Measurements from ENCODE around the gene BMP7.
"Not testable (repeated sequence)": the region's sequence is repeated elsewhere in the genome, so short reads cannot be mapped to it uniquely, and the experiment has no call there.

Gene BMP7

DNA sequence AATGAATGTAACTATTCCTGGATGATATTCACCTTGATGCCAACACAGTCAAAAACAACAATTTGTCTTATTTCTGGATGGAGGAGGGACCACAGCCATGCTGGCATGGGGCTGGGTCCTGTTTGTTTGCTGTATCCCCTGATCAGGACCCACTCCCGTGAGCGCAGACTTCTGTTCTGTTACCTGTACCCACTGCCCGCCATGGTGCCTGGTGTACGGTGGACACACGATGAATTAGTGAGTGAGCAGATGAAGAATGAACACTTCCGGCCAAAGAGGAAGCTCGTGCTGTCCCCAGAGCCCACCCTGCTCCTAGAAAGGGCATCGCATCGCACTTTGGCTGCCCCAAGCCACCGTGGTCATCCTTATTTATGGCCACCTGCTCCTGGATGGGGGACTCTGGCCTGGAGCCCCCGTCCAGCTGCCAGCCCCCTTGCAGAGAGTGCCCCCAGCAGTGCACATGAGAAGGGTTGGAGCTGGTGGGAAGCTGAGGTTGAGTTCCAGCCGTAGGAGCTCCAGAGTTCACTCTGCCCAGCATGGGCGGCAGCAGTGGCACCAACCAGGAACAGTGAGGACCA lies 100.9 kb downstream of the BMP7 start:
- Histone ChIP-seq H3K27ac (ENCODE audit: low read depth, low read length) (no peak overlapping the region), H3K79me2 (ENCODE audit: control insufficient read depth, insufficient read depth, low read length, unreplicated experiment) (no peaks in the 10 kb centered on the region), H3K27me3 (ENCODE audit: insufficient read depth, low read length) (no peaks in the 10 kb centered on the region)

DNA sequence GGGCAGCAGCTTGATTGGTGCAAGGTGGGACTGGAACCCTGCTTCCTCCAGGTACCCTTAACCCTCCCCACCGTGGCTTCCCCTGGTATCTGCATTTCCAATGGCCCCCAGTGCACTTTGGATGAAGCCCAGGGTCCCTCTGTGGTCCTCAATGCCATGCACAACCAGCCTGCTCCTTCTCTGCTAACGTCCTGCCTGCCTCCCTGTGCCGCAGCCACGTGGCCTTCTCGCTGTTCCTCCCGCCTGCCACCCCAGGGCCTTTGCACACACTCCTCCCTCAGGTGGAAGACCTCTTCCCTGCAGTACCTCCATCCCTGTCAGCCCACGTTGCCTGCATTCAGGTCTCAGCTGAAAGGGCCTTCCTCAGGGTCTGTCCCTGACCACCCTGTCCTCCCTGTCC lies 101.6 kb downstream of the BMP7 start:
- Histone ChIP-seq H3K4me1 (ENCODE audit: control insufficient read depth, insufficient read depth, low read length, unreplicated experiment) (no peaks in the 10 kb centered on the region), H3K27me3 (ENCODE audit: insufficient read depth, low read length) (no peaks in the 10 kb centered on the region), H2AFZ (ENCODE audit: low read length, unreplicated experiment) (no peak overlapping the region), H3K36me3 (ENCODE audit: insufficient read depth, low read length) (no peaks in the 10 kb centered on the region), H3K79me2 (ENCODE audit: control insufficient read depth, insufficient read depth, low read length, unreplicated experiment) (no peaks in the 10 kb centered on the region), H3K4me3 (ENCODE audit: low read depth, low read length) (no peak overlapping the region), H3K27ac (ENCODE audit: low read depth, low read length) (no peak overlapping the region)

More for the DNA sequence above, 100.9 kb downstream of the BMP7 start:
- H3K4me3 ChIP-seq (ENCODE audit: low read depth, low read length): no peak overlapping the region
- no peaks in the 10 kb centered on the region for H3K4me1 ChIP-seq (ENCODE audit: control insufficient read depth, insufficient read depth, low read length, unreplicated experiment)
- H2AFZ ChIP-seq (ENCODE audit: low read length, unreplicated experiment): no peak overlapping the region
- H3K36me3 ChIP-seq (ENCODE audit: insufficient read depth, low read length): no peaks in the 10 kb centered on the region

DNA sequence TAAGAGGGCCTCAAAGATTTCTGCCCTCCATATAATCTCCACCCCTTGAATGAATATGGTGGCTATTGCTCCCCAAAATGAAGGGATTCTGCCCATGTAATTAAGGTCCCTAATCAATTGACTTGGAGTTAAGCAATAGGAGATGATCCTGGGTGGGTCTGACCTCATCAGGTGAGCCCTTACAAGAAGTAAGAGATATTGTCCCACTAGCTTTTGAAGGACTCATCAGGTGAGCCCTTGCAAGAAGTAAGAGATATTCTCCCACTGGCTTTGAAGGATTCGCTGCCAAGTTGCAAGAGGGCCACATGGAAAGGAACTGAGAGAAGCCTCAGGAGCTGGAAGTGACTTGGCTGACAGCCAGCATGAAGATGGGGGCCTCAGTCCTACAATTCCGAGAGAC lies 103.4 kb downstream of the BMP7 start:
- no peak overlapping the region for H3K4me3 ChIP-seq (ENCODE audit: low read depth, low read length)
- H3K36me3 ChIP-seq (ENCODE audit: insufficient read depth, low read length): no peaks in the 10 kb centered on the region
- H2AFZ ChIP-seq (ENCODE audit: low read length, unreplicated experiment): no peak overlapping the region
- no peaks in the 10 kb centered on the region for H3K4me1 ChIP-seq (ENCODE audit: control insufficient read depth, insufficient read depth, low read length, unreplicated experiment)
- no peak overlapping the region for H3K27ac ChIP-seq (ENCODE audit: low read depth, low read length)
- no peaks in the 10 kb centered on the region for H3K79me2 ChIP-seq (ENCODE audit: control insufficient read depth, insufficient read depth, low read length, unreplicated experiment)
- no peaks in the 10 kb centered on the region for H3K27me3 ChIP-seq (ENCODE audit: insufficient read depth, low read length)

DNA sequence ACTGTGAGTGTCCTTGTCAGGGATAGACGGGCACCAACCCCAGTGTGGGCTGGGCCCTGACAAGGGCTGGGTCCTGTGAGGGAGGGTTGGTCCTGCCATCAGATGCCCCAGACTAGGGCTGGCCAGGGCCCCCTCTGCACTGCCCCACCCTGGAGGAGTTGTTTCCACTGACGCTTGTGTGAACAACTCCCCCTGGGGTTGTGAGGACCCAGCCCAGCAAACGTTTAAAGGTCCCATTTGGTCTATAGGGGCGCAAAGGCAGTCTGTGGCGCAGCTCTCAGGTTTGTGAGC lies 104.1 kb downstream of the BMP7 start:
- H3K4me1 ChIP-seq (ENCODE audit: control insufficient read depth, insufficient read depth, low read length, unreplicated experiment): no peaks in the 10 kb centered on the region
- H3K27me3 ChIP-seq (ENCODE audit: insufficient read depth, low read length): no peaks in the 10 kb centered on the region
- no peak overlapping the region for H3K27ac ChIP-seq (ENCODE audit: low read depth, low read length)

GRCh38 chr20:57161478-57162361 lies 104.7 kb downstream of the BMP7 start:
- Histone ChIP-seq H3K27me3 (ENCODE audit: insufficient read depth, low read length) (no peaks in the 10 kb centered on the region), H3K4me1 (ENCODE audit: control insufficient read depth, insufficient read depth, low read length, unreplicated experiment) (no peaks in the 10 kb centered on the region), H2AFZ (ENCODE audit: low read length, unreplicated experiment) (no peak overlapping the region), H3K4me3 (ENCODE audit: low read depth, low read length) (no peak overlapping the region), H3K36me3 (ENCODE audit: insufficient read depth, low read length) (no peaks in the 10 kb centered on the region), H3K79me2 (ENCODE audit: control insufficient read depth, insufficient read depth, low read length, unreplicated experiment) (no peaks in the 10 kb centered on the region), H3K27ac (ENCODE audit: low read depth, low read length) (no peak overlapping the region)

More for the DNA sequence above, 104.1 kb downstream of the BMP7 start:
- no peak overlapping the region for H3K4me3 ChIP-seq (ENCODE audit: low read depth, low read length)
- H3K36me3 ChIP-seq (ENCODE audit: insufficient read depth, low read length): no peaks in the 10 kb centered on the region
- H3K79me2 ChIP-seq (ENCODE audit: control insufficient read depth, insufficient read depth, low read length, unreplicated experiment): no peaks in the 10 kb centered on the region
- no peak overlapping the region for H2AFZ ChIP-seq (ENCODE audit: low read length, unreplicated experiment)

DNA sequence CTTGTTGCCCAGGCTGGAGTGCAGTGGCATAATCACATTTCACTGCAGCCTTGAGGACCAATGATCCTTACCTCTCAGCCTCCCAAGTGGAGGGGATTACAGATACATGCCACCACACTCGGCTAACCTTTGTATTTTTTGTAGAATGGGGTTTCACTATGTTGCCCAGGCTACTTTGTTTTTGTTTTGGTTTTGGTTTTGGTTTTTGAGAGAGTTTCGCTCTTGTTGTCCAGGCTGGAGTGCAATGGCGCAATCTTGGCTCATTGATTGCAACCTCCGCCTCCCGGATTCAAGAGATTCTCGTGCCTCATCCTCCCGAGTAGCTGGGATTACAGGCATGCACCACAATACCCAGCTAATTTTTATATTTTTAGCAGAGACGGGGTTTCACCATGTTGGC lies 105.5 kb downstream of the BMP7 start:
- no peaks in the 10 kb centered on the region for H3K27me3 ChIP-seq (ENCODE audit: insufficient read depth, low read length)
- H3K27ac ChIP-seq (ENCODE audit: low read depth, low read length): no peak overlapping the region
- H3K4me3 ChIP-seq (ENCODE audit: low read depth, low read length): no peak overlapping the region
- H3K79me2 ChIP-seq (ENCODE audit: control insufficient read depth, insufficient read depth, low read length, unreplicated experiment): no peaks in the 10 kb centered on the region
- no peak overlapping the region for H2AFZ ChIP-seq (ENCODE audit: low read length, unreplicated experiment)
- H3K36me3 ChIP-seq (ENCODE audit: insufficient read depth, low read length): no peaks in the 10 kb centered on the region
- H3K4me1 ChIP-seq (ENCODE audit: control insufficient read depth, insufficient read depth, low read length, unreplicated experiment): no peaks in the 10 kb centered on the region

DNA sequence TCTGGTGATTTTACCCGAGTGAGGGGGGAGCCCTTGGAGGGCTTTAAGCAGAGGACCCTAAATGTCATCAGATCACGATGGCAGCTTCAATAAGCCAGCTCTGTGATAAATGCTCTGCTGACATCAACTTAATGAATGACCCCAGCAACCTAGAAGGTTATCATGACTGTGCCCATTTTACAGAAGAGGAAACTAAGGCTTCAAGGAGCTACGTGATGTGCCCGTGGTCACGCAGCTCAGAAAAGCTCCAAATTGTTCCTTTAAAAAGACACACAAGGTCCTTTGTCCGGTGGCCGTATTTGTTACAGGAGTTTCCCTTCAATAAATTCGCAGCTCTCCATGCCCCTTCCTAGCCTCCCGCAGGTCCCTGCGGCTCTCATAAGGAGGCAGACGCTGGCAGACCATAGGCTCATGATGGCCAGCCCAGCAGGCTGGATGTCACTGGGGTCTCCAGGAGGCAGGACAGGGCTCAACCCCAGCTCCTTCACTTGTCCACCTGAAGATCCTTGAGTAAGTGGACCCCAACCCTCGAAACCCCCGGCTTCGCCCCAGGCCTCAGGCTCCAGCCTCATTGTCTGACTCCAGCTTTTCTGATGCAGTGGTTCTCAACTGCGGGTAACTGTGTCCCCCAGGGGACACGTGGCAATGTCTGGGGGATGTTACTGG lies 106.4 kb downstream of the BMP7 start:
- Histone ChIP-seq H3K4me1 (ENCODE audit: control insufficient read depth, insufficient read depth, low read length, unreplicated experiment) (no peaks in the 10 kb centered on the region), H3K4me3 (ENCODE audit: low read depth, low read length) (no peak overlapping the region), H3K27me3 (ENCODE audit: insufficient read depth, low read length) (no peaks in the 10 kb centered on the region), H3K36me3 (ENCODE audit: insufficient read depth, low read length) (no peaks in the 10 kb centered on the region), H3K27ac (ENCODE audit: low read depth, low read length) (no peak overlapping the region), H2AFZ (ENCODE audit: low read length, unreplicated experiment) (no peak overlapping the region), H3K79me2 (ENCODE audit: control insufficient read depth, insufficient read depth, low read length, unreplicated experiment) (no peaks in the 10 kb centered on the region)

GRCh38 chr20:57159193-57159851 lies 107.1 kb downstream of the BMP7 start:
- Histone ChIP-seq H3K27me3 (ENCODE audit: insufficient read depth, low read length) (no peaks in the 10 kb centered on the region), H3K4me1 (ENCODE audit: control insufficient read depth, insufficient read depth, low read length, unreplicated experiment) (no peaks in the 10 kb centered on the region), H2AFZ (ENCODE audit: low read length, unreplicated experiment) (no peak overlapping the region), H3K79me2 (ENCODE audit: control insufficient read depth, insufficient read depth, low read length, unreplicated experiment) (no peaks in the 10 kb centered on the region), H3K4me3 (ENCODE audit: low read depth, low read length) (no peak overlapping the region), H3K27ac (ENCODE audit: low read depth, low read length) (no peak overlapping the region), H3K36me3 (ENCODE audit: insufficient read depth, low read length) (no peaks in the 10 kb centered on the region)

GRCh38 chr20:57158474-57158873 lies 108.0 kb downstream of the BMP7 start:
- Histone ChIP-seq H3K27me3 (ENCODE audit: insufficient read depth, low read length) (no peaks in the 10 kb centered on the region), H3K79me2 (ENCODE audit: control insufficient read depth, insufficient read depth, low read length, unreplicated experiment) (no peaks in the 10 kb centered on the region), H3K36me3 (ENCODE audit: insufficient read depth, low read length) (no peaks in the 10 kb centered on the region), H3K27ac (ENCODE audit: low read depth, low read length) (no peak overlapping the region), H3K4me3 (ENCODE audit: low read depth, low read length) (no peak overlapping the region), H3K4me1 (ENCODE audit: control insufficient read depth, insufficient read depth, low read length, unreplicated experiment) (no peaks in the 10 kb centered on the region), H2AFZ (ENCODE audit: low read length, unreplicated experiment) (no peak overlapping the region)

DNA sequence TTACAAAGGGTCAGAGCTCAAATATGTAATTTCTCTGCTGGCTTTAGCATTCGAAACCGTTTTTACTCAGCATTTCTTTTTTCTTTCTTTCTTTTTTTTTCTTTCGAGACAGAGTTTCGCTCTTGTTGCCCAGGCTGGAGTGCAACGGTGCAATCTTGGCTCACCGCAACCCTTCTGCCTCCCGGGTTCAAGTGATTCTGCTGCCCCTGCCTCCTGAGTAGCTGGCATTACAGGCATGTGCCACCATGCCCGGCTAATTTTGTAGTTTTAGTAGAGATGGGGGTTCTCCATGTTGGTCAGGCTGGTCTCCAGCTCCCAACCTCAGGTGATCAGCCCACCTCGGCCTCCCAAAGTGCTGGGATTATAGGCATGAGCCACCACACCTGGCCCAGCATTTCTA lies 108.7 kb downstream of the BMP7 start:
- not testable (repeated sequence) for H3K27me3 ChIP-seq (ENCODE audit: insufficient read depth, low read length); H3K36me3 ChIP-seq (ENCODE audit: insufficient read depth, low read length); H2AFZ ChIP-seq (ENCODE audit: low read length, unreplicated experiment); H3K79me2 ChIP-seq (ENCODE audit: control insufficient read depth, insufficient read depth, low read length, unreplicated experiment); H3K4me1 ChIP-seq (ENCODE audit: control insufficient read depth, insufficient read depth, low read length, unreplicated experiment); H3K4me3 ChIP-seq (ENCODE audit: low read depth, low read length); H3K27ac ChIP-seq (ENCODE audit: low read depth, low read length)

Measured in ACC112 (cell line).